IMR-90 (cell line): ENCODE data around the gene COL8A1. TPM values are rescaled to one million over a fixed set of nuclear protein-coding genes. Genes with fewer than 3 reads are reported as not detected.

Experiments
- ATAC-seq: fragments of 200-7000 bp; cut with Tn5 transposase; 2 replicates; pipeline ENCODE4 v1.9.1; 2020; ENCODE audit warnings: low read depth, mild to moderate bottlenecking, moderate library complexity
- BruUV-seq: library from RNA; stranded (reverse); fragments of 400-500 nt; replicated peaks from 2 replicates; lab custom pipeline; 2021; lab: Mats Ljungman, UMichigan
- CTCF ChIA-PET: fragments of 300-600 bp; formaldehyde crosslinking; extraction: SDS; loops from one replicate; lab custom pipeline; 2021; ENCODE audit warnings: antibody characterized with exemption; lab: Yijun Ruan, JAX
- POLR2A ChIA-PET: fragments of 300-600 bp; sonication (Branson Sonifier 250); formaldehyde crosslinking; loops from one replicate; lab custom pipeline; 2022; ENCODE audit warnings: antibody characterized with exemption; ENCODE audit not compliant: unreplicated experiment; lab: Charles Lee
- DNase-seq: peaks from one replicate; pipeline ENCODE4 v3.0.0; 2013
- H2AFZ ChIP-seq: replicated peaks from 2 replicates; pipeline ENCODE3; 2013; ENCODE audit warnings: low read length, mild to moderate bottlenecking; ENCODE audit not compliant: poor library complexity
- H2AK5ac ChIP-seq: 2 replicates; pipeline ENCODE4 v1.6.1; 2013; ENCODE audit warnings: low read depth, low read length, inconsistent platforms
- H2AK9ac ChIP-seq: replicated peaks from 2 replicates; pipeline ENCODE3; 2013; ENCODE audit warnings: mild to moderate bottlenecking, low read depth, low read length, moderate library complexity; ENCODE audit not compliant: poor library complexity
- H2BK120ac ChIP-seq: 2 replicates; pipeline ENCODE4 v1.6.1; 2013; ENCODE audit warnings: low read depth, low read length, inconsistent platforms
- H2BK15ac ChIP-seq: 3 replicates; pipeline ENCODE4 v1.6.1; 2013; ENCODE audit warnings: low read depth, low read length, inconsistent platforms
- H2BK20ac ChIP-seq: 2 replicates; pipeline ENCODE4 v1.6.1; 2013; ENCODE audit warnings: low read depth, mild to moderate bottlenecking, inconsistent platforms, low read length, moderate library complexity
- H2BK5ac ChIP-seq: 2 replicates; pipeline ENCODE4 v1.6.1; 2013; ENCODE audit warnings: mild to moderate bottlenecking, low read depth, low read length, inconsistent platforms; ENCODE audit not compliant: poor library complexity, severe bottlenecking
- H3K14ac ChIP-seq: replicated peaks from 2 replicates; pipeline ENCODE4 v1.6.1; 2013; ENCODE audit warnings: low read depth, low read length, inconsistent platforms
- H3K18ac ChIP-seq: 2 replicates; pipeline ENCODE4 v1.6.1; 2013; ENCODE audit warnings: low read depth, low read length, control low read depth
- H3K23ac ChIP-seq: 2 replicates; pipeline ENCODE4 v1.6.1; 2013; ENCODE audit warnings: low read depth, low read length, inconsistent platforms
- H3K27ac ChIP-seq: 2 replicates; pipeline ENCODE4 v1.5.1; 2013; ENCODE audit warnings: mild to moderate bottlenecking, control low read depth, low read length; ENCODE audit not compliant: insufficient read depth
- H3K27me3 ChIP-seq: 2 replicates; pipeline ENCODE4 v1.6.1; 2013; ENCODE audit warnings: low read length; ENCODE audit not compliant: control insufficient read depth, insufficient read depth
- H3K36me3 ChIP-seq: 2 replicates; pipeline ENCODE4 v1.6.1; 2013; ENCODE audit warnings: low read length, mixed read lengths; ENCODE audit not compliant: control insufficient read depth, insufficient read depth
- H3K4ac ChIP-seq: 2 replicates; pipeline ENCODE4 v1.6.1; 2013; ENCODE audit warnings: low read depth, low read length, inconsistent platforms
- H3K4me1 ChIP-seq: 2 replicates; pipeline ENCODE4 v1.6.1; 2013; ENCODE audit warnings: low read length, mixed read lengths; ENCODE audit not compliant: control insufficient read depth, insufficient read depth
- H3K4me2 ChIP-seq: 2 replicates; pipeline ENCODE4 v1.6.1; 2013; ENCODE audit warnings: low read depth, mild to moderate bottlenecking, control low read depth, low read length, moderate library complexity
- H3K4me3 ChIP-seq: 2 replicates; pipeline ENCODE4 v1.5.1; 2013; ENCODE audit warnings: low read depth, mild to moderate bottlenecking, control low read depth, low read length, moderate library complexity; ENCODE audit not compliant: insufficient read depth
- H3K56ac ChIP-seq: 2 replicates; pipeline ENCODE4 v1.6.1; 2013; ENCODE audit warnings: low read length, inconsistent platforms; ENCODE audit not compliant: insufficient read depth; ENCODE audit errors: extremely low read depth
- H3K79me1 ChIP-seq, 2 experiments: 2 replicates each; pipeline ENCODE4 v1.6.1; 2013; ENCODE audit warnings: low read length in 2 of 2, inconsistent platforms in 1 of 2, low read depth in 1 of 2
- H3K9ac ChIP-seq: 2 replicates; pipeline ENCODE4 v1.6.1; 2013; ENCODE audit warnings: low read depth, low read length, control low read depth
- H3K9me1 ChIP-seq: 2 replicates; pipeline ENCODE4 v1.6.1; 2013; ENCODE audit warnings: low read length, inconsistent platforms; ENCODE audit not compliant: insufficient read depth
- H3K9me3 ChIP-seq: 2 replicates; pipeline ENCODE4 v1.6.1; 2013; ENCODE audit warnings: low read length; ENCODE audit not compliant: control insufficient read depth, insufficient read depth
- H4K20me1 ChIP-seq: 2 replicates; pipeline ENCODE4 v1.6.1; 2013; ENCODE audit warnings: low read length, inconsistent platforms; ENCODE audit not compliant: insufficient read depth
- H4K5ac ChIP-seq: 2 replicates; pipeline ENCODE4 v1.6.1; 2013; ENCODE audit warnings: mild to moderate bottlenecking, low read depth, low read length, control low read depth
- H4K8ac ChIP-seq, 2 experiments: 2 replicates each; pipeline ENCODE4 v1.6.1; 2013; ENCODE audit warnings: low read depth in 2 of 2, low read length in 2 of 2, control low read depth in 1 of 2, inconsistent platforms in 1 of 2
- H4K91ac ChIP-seq: 2 replicates; pipeline ENCODE4 v1.6.1; 2013; ENCODE audit warnings: low read depth, low read length, inconsistent platforms; ENCODE audit not compliant: insufficient read depth
- MAZ ChIP-seq: IDR thresholded peaks from 2 replicates; pipeline ENCODE4 v1.6.1; 2012; ENCODE audit warnings: low read depth, mild to moderate bottlenecking, low read length, improper control_type of control experiment, moderate library complexity, borderline replicate concordance
- SMC3 ChIP-seq: fragments of 150-350 bp; IDR thresholded peaks from 2 replicates; pipeline ENCODE4 v1.6.1; 2016; ENCODE audit warnings: low read depth, mild to moderate bottlenecking, antibody characterized with exemption, low read length, moderate library complexity
- WGBS, 2 experiments: methylation state at CpG; one replicate each; pipeline versions ENCODE4 v1.1.5 to v1.1.7; 2013; ENCODE audit warnings: missing lambda C conversion rate in 2 of 2; ENCODE audit not compliant: insufficient read length in 1 of 2; ENCODE audit errors: extremely low coverage in 2 of 2; 5-methylcytosine and 5-hydroxymethylcytosine counted together
- dilution Hi-C: fragments of 300-500 bp; cut with HindIII; formaldehyde crosslinking; loops from one replicate; pipeline ENCODE4 v1.14.3; 2018; ENCODE audit warnings: low sequenced_read_pairs; ENCODE audit not compliant: unreplicated experiment
- in situ Hi-C: fragments of 300-500 bp; cut with MboI; formaldehyde crosslinking; loops from 3 replicates; pipeline ENCODE4 v1.14.3; 2019; ENCODE audit warnings: low sequenced_read_pairs, inconsistent platforms, mixed read lengths
- intact Hi-C: fragments of 100-400 bp; cut with micrococcal nuclease; formaldehyde crosslinking; loops from 2 replicates; pipeline ENCODE4 v1.10.0; 2022
- polyA plus RNA-seq, 3 experiments: library from polyadenylated mRNA; depleted of rRNA; stranded (reverse); fragments of >200 nt; gene quantifications; 2 replicates each; pipeline ENCODE4 v1.2.3, GENCODE V29; 2012; ENCODE audit warnings: low replicate concordance in 1 of 3
- total RNA-seq: library from RNA; depleted of rRNA; stranded (reverse); fragments of >200 nt; gene quantifications from 2 replicates; pipeline ENCODE4 v1.2.3, GENCODE V29; 2012

The COL8A1 gene
- total and polyA plus RNA-seq, 2 of the 4 experiments (the other 2 are of a cell fraction) = 119 to 151 TPM

DNA sequence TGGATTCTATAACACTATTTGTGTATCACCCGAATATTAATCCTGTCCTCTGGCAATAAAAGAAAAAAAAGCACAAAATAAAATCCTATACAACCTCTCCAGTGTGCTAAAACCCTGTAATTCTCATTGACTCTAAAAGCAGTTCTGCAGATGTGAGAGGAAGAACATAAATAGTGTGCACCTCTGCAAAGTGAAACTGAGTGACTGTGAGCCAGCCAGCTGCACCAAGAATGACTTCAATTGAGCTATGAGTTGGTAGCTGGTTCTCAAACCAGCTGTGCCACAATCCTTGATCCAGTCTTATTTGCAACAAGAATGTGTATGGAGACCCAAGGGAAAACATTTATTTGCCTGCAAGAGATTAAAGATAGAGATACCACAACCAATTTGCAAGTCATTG lies 31.2 kb upstream of the COL8A1 start:
- no peak overlapping the region for H3K4me2 ChIP-seq
- H2BK15ac ChIP-seq = no peak overlapping the region
- no peaks in the 10 kb centered on the region for H3K9me1 ChIP-seq
- H2AK5ac ChIP-seq = no peak overlapping the region
- H3K9ac ChIP-seq = no peak overlapping the region
- no CpG with 5 or more reads among the region's 1 CpG for WGBS, 2 experiments
- H2BK5ac ChIP-seq = no peak overlapping the region
- no peak overlapping the region for H2BK120ac ChIP-seq
- ChIA-PET CTCF (interaction anchor here (0.9 kb wide), 1 partner anchor 9 kb away, joined by 3 read pairs; no protein-coding TSS in a partner anchor), POLR2A (no interaction called here)
- no peak overlapping the region for H4K5ac ChIP-seq
- in situ Hi-C loops = no loop called here
- intact Hi-C loops = no loop called here
- no peak overlapping the region for H3K4me3 ChIP-seq
- no peak overlapping the region for H3K56ac ChIP-seq
- H2AFZ ChIP-seq = no peak overlapping the region
- dilution Hi-C loops = no loop called here
- H3K4me1 ChIP-seq = no peaks in the 10 kb centered on the region
- DNase-seq (no peak), ATAC-seq (no peak)
- no peaks in the 10 kb centered on the region; the same call in 1 of the 2 replicates for H3K27me3 ChIP-seq
- no peak overlapping the region for H3K23ac ChIP-seq
- H2AK9ac ChIP-seq = no peak overlapping the region
- TF ChIP-seq MAZ = no peak
- TF ChIP-seq SMC3 = no peak
- H3K36me3 ChIP-seq = no peaks in the 10 kb centered on the region
- H3K9me3 ChIP-seq = no peaks in the 10 kb centered on the region
- H4K8ac ChIP-seq = no peak overlapping the region
- no peak overlapping the region for H3K4ac ChIP-seq
- H2BK20ac ChIP-seq = no peak overlapping the region
- H3K14ac ChIP-seq = no peak overlapping the region
- H3K27ac ChIP-seq = no peak overlapping the region
- BruUV-seq = no TSS peak
- no peaks in the 10 kb centered on the region for H3K79me1 ChIP-seq
- no peaks in the 10 kb centered on the region for H4K20me1 ChIP-seq
- H4K91ac ChIP-seq = no peak overlapping the region
- no peak overlapping the region for H3K18ac ChIP-seq
